CD4-positive, alpha-beta memory T cell (primary cell): Measurements from ENCODE around the gene CST5. TPM values are rescaled to one million over a fixed set of nuclear protein-coding genes. Genes with fewer than 3 reads are reported as not detected.
"Not testable (repeated sequence)": the region's sequence is repeated elsewhere in the genome, so short reads cannot be mapped to it uniquely, and the experiment has no call there.

Experiments
- CTCF ChIA-PET: fragments of 350-600 bp; sonication (Branson Sonifier 250); formaldehyde crosslinking; loops from one replicate; lab custom pipeline; 2021; ENCODE audit warnings: inconsistent platforms; ENCODE audit not compliant: partially characterized antibody; lab: Charles Lee
- POLR2A ChIA-PET: fragments of 350-600 bp; sonication (Branson Sonifier 250); formaldehyde crosslinking; loops from one replicate; lab custom pipeline; 2021; ENCODE audit not compliant: partially characterized antibody; lab: Charles Lee
- DNase-seq, 5 donors: peaks; one replicate each; pipeline versions ENCODE4 v3.0.0 to v3.0.0-alpha.2; 2020 to 2022; ENCODE audit warnings: mixed read lengths in 1 of 5
- H3K27ac ChIP-seq: one replicate; pipeline ENCODE4 v1.7.0; 2013; ENCODE audit warnings: low read depth, low read length
- H3K27me3 ChIP-seq: 2 replicates; pipeline ENCODE4 v1.7.0; 2013; ENCODE audit warnings: mild to moderate bottlenecking, low read length, moderate library complexity; ENCODE audit not compliant: insufficient read depth
- H3K36me3 ChIP-seq: 2 replicates; pipeline ENCODE4 v1.7.0; 2013; ENCODE audit warnings: mild to moderate bottlenecking, low read length, moderate library complexity; ENCODE audit not compliant: insufficient read depth
- H3K4me1 ChIP-seq: 2 replicates; pipeline ENCODE4 v1.7.0; 2013; ENCODE audit warnings: mild to moderate bottlenecking, low read length, moderate library complexity; ENCODE audit not compliant: insufficient read depth
- H3K4me3 ChIP-seq, 2 donors: one replicate each; pipeline ENCODE4 v1.7.0; 2013; ENCODE audit warnings: low read length in 2 of 2, mild to moderate bottlenecking in 1 of 2
- H3K9me3 ChIP-seq, 2 donors: one replicate each; pipeline ENCODE4 v1.7.0; 2013; ENCODE audit warnings: low read length in 2 of 2, control low read depth in 1 of 2; ENCODE audit not compliant: control insufficient read depth in 1 of 2
- H3K27ac Mint-ChIP-seq, 7 donors: one replicate each; pipeline ENCODE4 v1.8.0; 2020 to 2021; ENCODE audit warnings: mixed read lengths in 7 of 7, mild to moderate bottlenecking in 6 of 7, inconsistent platforms in 3 of 7, moderate library complexity in 3 of 7
- H3K27me3 Mint-ChIP-seq, 2 donors: one replicate each; pipeline ENCODE4 v1.8.0; 2020 to 2021; ENCODE audit warnings: mixed read lengths in 2 of 2
- H3K36me3 Mint-ChIP-seq, 2 donors: one replicate each; pipeline ENCODE4 v1.8.0; 2020 to 2021; ENCODE audit warnings: mixed read lengths in 2 of 2, inconsistent platforms in 1 of 2, mild to moderate bottlenecking in 1 of 2
- H3K4me1 Mint-ChIP-seq, 4 donors: one replicate each; pipeline ENCODE4 v1.8.0; 2020 to 2021; ENCODE audit warnings: mixed read lengths in 4 of 4, mild to moderate bottlenecking in 1 of 4
- H3K4me3 Mint-ChIP-seq, 8 donors: one replicate each; pipeline ENCODE4 v1.8.0; 2020 to 2021; ENCODE audit warnings: mixed read lengths in 8 of 8, mild to moderate bottlenecking in 7 of 8, moderate library complexity in 6 of 8, inconsistent platforms in 3 of 8
- H3K9me3 Mint-ChIP-seq, 8 donors: one replicate each; pipeline ENCODE4 v1.8.0; 2020 to 2021; ENCODE audit warnings: mixed read lengths in 8 of 8, mild to moderate bottlenecking in 5 of 8, inconsistent platforms in 3 of 8, moderate library complexity in 1 of 8
- intact Hi-C: fragments of 100-400 bp; cut with micrococcal nuclease; formaldehyde crosslinking; loops from one replicate; pipeline ENCODE4 v1.15.1; 2023
- polyA plus RNA-seq, 2 donors: library from polyadenylated mRNA; unstranded; fragments of 300-500 nt; fragmentation: Illumina TruSeq; gene quantifications; one replicate each; pipeline ENCODE4 v1.2.3, GENCODE V29; 2021
- total RNA-seq, 2 experiments: library from RNA; stranded (reverse); gene quantifications; one replicate each; pipeline ENCODE4 v1.2.3, GENCODE V29; 2021

The CST5 gene
- total and polyA plus RNA-seq, 4 experiments from 2014 or later = not detected

DNA sequence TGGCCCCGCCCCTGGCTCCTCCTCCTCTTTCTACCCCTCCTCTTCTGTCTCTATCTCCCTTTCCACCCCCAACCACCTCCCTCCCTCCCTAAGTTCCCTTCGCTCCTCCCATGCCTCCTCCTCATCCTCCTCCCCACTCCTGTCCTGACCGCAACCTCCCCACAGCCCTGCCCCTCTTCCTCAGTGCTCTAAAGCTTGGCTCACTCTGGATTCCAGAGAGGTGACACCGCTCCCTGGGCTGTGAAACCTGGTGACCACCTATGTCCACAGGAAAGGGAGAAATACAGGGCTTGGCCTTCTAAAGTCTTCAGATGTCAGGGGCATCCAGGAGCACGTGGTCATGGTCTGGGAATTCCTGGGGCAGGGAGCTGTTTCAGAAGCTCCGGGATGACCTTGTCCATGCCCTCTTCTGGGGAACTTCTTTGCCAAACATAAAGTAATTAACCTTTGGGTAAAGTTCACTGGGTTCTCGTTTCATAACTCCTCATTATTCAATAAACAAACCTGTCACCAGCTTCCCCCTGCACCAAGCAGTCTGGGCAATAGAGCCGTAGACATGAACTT is 345 bp upstream of the CST5 start:
- Mint-ChIP-seq H3K9me3 (peaks cover 0 to 2% (median 0%) of the 10 kb centered on the region in 8 donors), H3K27ac (no peak overlapping the region), H3K27me3 (peaks cover 0 to 7% of the 10 kb centered on the region in 2 donors), H3K4me3 (no peak overlapping the region), H3K36me3 (no peaks in the 10 kb centered on the region), H3K4me1 (peaks cover 0 to under 1% (median 0%) of the 10 kb centered on the region in 4 donors)
- no peaks in the 10 kb centered on the region for H3K4me1 ChIP-seq
- intact Hi-C loops = no loop called here
- H3K36me3 ChIP-seq = no peaks in the 10 kb centered on the region
- H3K9me3 ChIP-seq = no peaks in the 10 kb centered on the region
- H3K27me3 ChIP-seq = no peaks in the 10 kb centered on the region
- no peak for DNase-seq
- ChIA-PET POLR2A (no interaction called here), CTCF (interaction anchor here (1.5 kb wide), 1 partner anchor 57 kb away, joined by 3 read pairs; no protein-coding TSS in a partner anchor)
- H3K4me3 ChIP-seq = no peak overlapping the region
- no peak overlapping the region for H3K27ac ChIP-seq

DNA sequence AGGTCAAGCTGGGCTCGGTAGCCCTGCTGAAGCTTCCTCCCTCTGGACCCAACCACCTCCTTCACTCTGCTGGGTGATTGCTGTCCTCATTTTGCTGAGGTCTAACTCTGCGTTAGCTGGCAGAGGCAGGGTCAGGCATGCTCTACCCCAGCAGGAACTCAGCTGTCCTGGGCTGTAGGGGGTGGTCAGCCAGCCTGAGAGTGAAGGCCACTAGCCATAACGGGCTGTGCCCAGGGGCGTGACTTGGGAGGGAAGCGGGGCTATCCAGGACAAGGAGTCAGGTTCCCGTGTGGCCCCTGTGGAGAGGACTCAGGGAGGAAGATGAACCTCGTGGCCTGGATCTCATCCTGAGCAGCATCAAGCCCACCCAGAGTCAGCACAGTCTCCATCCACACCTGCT is 761 bp downstream of the CST5 start:
- ChIA-PET POLR2A (no interaction called here), CTCF (interaction anchor here (1.5 kb wide), 1 partner anchor 58 kb away, joined by 3 read pairs; no protein-coding TSS in a partner anchor)
- no peaks in the 10 kb centered on the region for H3K36me3 Mint-ChIP-seq
- no peaks in the 10 kb centered on the region for H3K27me3 ChIP-seq
- H3K4me3 ChIP-seq = no peak overlapping the region
- H3K9me3 ChIP-seq = no peaks in the 10 kb centered on the region
- no peak overlapping the region for H3K27ac ChIP-seq
- no peak for DNase-seq
- H3K4me1 Mint-ChIP-seq = peaks cover 0 to 2% (median 0%) of the 10 kb centered on the region in 4 donors
- H3K27ac Mint-ChIP-seq = no peak overlapping the region
- peaks cover 0 to 2% (median 0%) of the 10 kb centered on the region in 8 donors for H3K9me3 Mint-ChIP-seq
- peaks cover 0 to 10% of the 10 kb centered on the region in 2 donors for H3K27me3 Mint-ChIP-seq
- no peaks in the 10 kb centered on the region for H3K4me1 ChIP-seq
- H3K36me3 ChIP-seq = no peaks in the 10 kb centered on the region
- intact Hi-C loops = no loop called here
- no peak overlapping the region for H3K4me3 Mint-ChIP-seq

DNA sequence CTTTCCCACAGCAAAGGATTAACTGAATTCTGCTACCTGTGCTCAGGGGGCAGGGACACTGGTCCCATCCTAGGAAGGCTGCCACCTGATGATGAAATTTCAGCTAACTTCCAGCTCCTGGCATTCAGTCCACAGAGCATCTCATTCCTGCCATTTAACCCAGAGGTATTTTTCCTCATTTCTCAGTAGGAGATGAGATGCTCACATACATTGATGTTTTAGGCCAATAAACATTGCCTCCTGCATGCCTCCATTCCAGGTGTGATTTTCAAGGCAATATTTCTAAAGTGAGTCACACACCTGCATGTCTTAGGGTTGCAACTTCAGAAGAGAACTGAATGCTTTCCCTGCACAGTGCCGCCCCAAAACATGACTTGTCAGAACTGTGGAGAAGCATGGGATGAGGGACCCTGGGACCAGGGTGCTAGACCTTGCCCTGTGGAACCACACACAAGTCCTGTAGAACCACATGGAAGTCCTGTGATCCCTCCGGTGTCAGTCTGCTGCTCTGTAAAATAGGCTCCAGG is 1.5 kb downstream of the CST5 start:
- H3K9me3 ChIP-seq, H3K4me3 ChIP-seq, intact Hi-C loops, H3K36me3 ChIP-seq, H3K27ac ChIP-seq, H3K27ac Mint-ChIP-seq, H3K27me3 ChIP-seq, H3K9me3 Mint-ChIP-seq, H3K36me3 Mint-ChIP-seq, H3K4me1 ChIP-seq, H3K27me3 Mint-ChIP-seq, POLR2A ChIA-PET, H3K4me1 Mint-ChIP-seq, H3K4me3 Mint-ChIP-seq, DNase-seq: not testable (repeated sequence)
- CTCF ChIA-PET = interaction anchor here (1.5 kb wide), 1 partner anchor 59 kb away, joined by 3 read pairs; no protein-coding TSS in a partner anchor

DNA sequence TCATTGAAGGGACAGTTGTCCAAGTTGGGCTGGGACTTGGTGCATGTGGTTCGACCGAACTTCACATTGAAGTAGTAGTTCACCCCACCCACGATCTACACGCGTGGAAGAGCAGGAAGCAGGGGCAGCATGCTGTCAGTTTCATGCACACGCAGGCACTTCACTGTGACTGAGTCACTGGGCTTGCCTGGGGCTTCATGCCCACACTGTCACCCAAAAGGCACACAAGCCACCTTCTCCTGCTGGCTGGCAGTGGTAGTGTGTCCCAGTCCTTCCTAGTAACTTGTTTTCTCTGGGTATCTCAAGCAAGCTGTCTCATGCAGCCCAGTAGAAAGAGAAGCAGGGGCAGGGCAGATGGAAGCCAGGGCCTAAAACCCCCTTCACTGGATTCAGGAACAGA is 2.0 kb downstream of the CST5 start:
- H3K27me3 ChIP-seq = no peaks in the 10 kb centered on the region
- no peak overlapping the region for H3K4me3 ChIP-seq
- Mint-ChIP-seq H3K4me3 (no peak overlapping the region), H3K9me3 (peaks cover 0 to 2% (median 0%) of the 10 kb centered on the region in 8 donors), H3K27me3 (peaks cover 0 to 10% of the 10 kb centered on the region in 2 donors), H3K36me3 (no peaks in the 10 kb centered on the region), H3K27ac (no peak overlapping the region), H3K4me1 (peaks cover 0 to 8% (median 0%) of the 10 kb centered on the region in 4 donors)
- H3K4me1 ChIP-seq = no peaks in the 10 kb centered on the region
- H3K36me3 ChIP-seq = no peaks in the 10 kb centered on the region
- CTCF ChIA-PET = interaction anchor here (0.5 kb wide), 1 partner anchor 14 kb away, joined by 3 read pairs; no protein-coding TSS in a partner anchor
- no peaks in the 10 kb centered on the region for H3K9me3 ChIP-seq
- H3K27ac ChIP-seq = no peak overlapping the region
- intact Hi-C loops = no loop called here
- no peak for DNase-seq
- POLR2A ChIA-PET = no interaction called here

DNA sequence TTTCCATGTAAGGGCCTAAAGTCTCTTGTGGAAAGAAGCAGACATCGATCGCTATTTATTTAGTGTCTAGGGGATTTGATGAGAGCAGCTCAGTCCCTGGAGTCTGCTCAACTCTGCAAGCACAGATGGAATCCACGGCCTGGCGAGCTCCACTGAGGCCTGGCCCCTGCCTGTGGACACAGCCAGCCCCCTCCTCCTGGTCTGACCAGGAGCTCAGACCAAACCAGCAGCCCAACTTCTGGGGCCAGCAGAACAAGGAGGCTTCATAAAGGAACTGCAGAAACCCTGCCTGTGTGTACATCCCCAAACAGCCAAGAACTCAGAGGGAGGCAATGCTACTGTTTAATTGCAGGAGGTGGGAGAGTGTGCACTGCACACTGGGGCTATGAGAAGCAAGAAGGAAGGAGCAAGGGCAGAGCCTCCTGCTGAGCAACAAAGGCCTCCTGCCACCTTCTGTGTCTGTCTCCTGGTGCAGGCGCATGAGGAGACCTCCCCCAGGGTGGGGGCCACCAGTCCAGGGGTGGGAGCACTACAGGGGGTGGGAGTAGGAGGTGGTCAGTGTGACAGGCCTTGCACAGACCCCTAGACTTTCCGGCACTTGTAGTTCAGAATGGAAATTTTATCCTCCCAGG is 3.8 kb downstream of the CST5 start:
- Mint-ChIP-seq H3K9me3 (peaks cover 0 to 2% (median 0%) of the 10 kb centered on the region in 8 donors), H3K4me3 (no peak overlapping the region), H3K27me3 (peaks cover 2 to 10% of the 10 kb centered on the region in 2 donors), H3K36me3 (no peaks in the 10 kb centered on the region), H3K27ac (no peak overlapping the region), H3K4me1 (peaks cover 0 to 8% (median 0%) of the 10 kb centered on the region in 4 donors)
- H3K4me1 ChIP-seq = no peaks in the 10 kb centered on the region
- no peaks in the 10 kb centered on the region for H3K9me3 ChIP-seq
- POLR2A ChIA-PET = no interaction called here
- no peaks in the 10 kb centered on the region for H3K27me3 ChIP-seq
- CTCF ChIA-PET = no interaction called here
- no peak overlapping the region for H3K4me3 ChIP-seq
- DNase-seq = no peak
- no peaks in the 10 kb centered on the region for H3K36me3 ChIP-seq
- no peak overlapping the region for H3K27ac ChIP-seq
- intact Hi-C loops = no loop called here

DNA sequence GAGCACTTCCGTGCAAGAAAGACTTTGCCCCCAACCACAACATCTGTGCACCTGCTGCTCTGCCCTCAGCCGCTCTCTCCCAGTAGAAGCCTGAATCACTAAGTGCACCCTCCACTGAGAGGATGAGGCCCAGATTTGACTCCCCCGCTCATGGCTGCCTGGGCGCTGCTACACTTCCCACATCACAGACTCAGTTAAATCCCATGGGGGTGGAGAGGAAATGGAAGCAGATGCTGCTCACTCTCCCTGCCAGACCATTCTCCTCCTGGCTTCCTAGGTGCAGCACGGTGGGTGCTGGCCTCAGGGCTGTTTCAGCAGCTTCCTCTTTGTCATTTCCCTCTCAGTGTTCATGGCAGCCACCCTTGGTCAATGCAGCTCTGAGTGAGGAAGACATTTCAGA is 4.8 kb downstream of the CST5 start:
- H3K9me3 ChIP-seq = no peaks in the 10 kb centered on the region
- H3K4me3 Mint-ChIP-seq = peak overlapping the region in 1 of 8 donors; percentile 24
- H3K27me3 Mint-ChIP-seq = peaks cover 2 to 18% of the 10 kb centered on the region in 2 donors
- no peaks in the 10 kb centered on the region for H3K36me3 Mint-ChIP-seq
- H3K27me3 ChIP-seq = no peaks in the 10 kb centered on the region
- H3K4me1 ChIP-seq = no peaks in the 10 kb centered on the region
- no peak for DNase-seq
- POLR2A ChIA-PET = no interaction called here
- CTCF ChIA-PET = no interaction called here
- peaks cover 0 to under 1% (median 0%) of the 10 kb centered on the region in 8 donors for H3K9me3 Mint-ChIP-seq
- H3K27ac Mint-ChIP-seq = peak overlapping the region in 1 of 7 donors; percentile 48
- H3K4me3 ChIP-seq = no peak overlapping the region
- no peaks in the 10 kb centered on the region for H3K36me3 ChIP-seq
- intact Hi-C loops = no loop called here
- no peak overlapping the region for H3K27ac ChIP-seq
- peaks cover 0 to 8% (median 0%) of the 10 kb centered on the region in 4 donors for H3K4me1 Mint-ChIP-seq

DNA sequence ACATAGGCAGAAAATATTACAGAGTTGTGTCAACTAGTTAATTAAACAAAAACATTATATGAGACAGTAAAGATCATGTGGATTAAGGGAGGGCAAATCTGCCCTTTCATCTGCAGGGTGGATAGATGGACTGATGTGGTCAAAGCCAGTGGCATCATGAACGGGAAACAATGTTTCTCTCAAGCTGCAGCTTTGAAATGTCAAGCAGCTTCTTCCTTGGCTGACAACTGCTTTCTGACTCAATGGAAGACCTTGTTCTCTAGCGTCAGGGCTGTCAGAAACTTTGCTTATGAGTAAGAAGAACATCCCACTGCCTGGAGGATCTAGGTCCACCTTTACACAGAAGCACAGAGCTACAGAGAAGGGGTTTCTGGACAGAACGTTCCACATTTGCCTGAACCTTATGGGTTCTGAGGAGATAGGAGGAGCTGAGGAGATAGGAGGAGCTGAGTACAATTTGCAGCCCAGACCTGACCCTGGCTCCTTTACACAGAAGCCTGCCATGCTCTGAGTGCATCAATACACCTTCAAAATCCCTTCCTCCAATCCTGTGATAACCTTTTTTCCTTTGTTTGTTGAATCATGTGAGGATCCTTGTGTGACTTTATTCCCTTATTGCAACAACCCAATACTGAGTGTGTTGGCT is 6.1 kb downstream of the CST5 start:
- Mint-ChIP-seq H3K36me3 (no peaks in the 10 kb centered on the region), H3K4me3 (no peak overlapping the region), H3K27me3 (peaks cover 5 to 25% of the 10 kb centered on the region in 2 donors), H3K27ac (no peak overlapping the region), H3K4me1 (peaks cover 0 to 8% (median 0%) of the 10 kb centered on the region in 4 donors), H3K9me3 (no peaks in the 10 kb centered on the region)
- Histone ChIP-seq H3K4me1 (no peaks in the 10 kb centered on the region), H3K27ac (no peak overlapping the region), H3K9me3 (no peaks in the 10 kb centered on the region), H3K36me3 (no peaks in the 10 kb centered on the region), H3K27me3 (no peaks in the 10 kb centered on the region), H3K4me3 (no peak overlapping the region)
- ChIA-PET POLR2A (no interaction called here), CTCF (no interaction called here)
- peak in 1 of 5 donors; percentile 18 for DNase-seq
- intact Hi-C loops = no loop called here
